CD4-positive, alpha-beta T cell treated with Interleukin-17A for 1 hour (primary cell): Measurements from ENCODE around the gene KIF21B.

Experiments
- DNase-seq: peaks from one replicate; pipeline ENCODE4 v3.0.0-alpha.2; 2020

Gene KIF21B, protein sequence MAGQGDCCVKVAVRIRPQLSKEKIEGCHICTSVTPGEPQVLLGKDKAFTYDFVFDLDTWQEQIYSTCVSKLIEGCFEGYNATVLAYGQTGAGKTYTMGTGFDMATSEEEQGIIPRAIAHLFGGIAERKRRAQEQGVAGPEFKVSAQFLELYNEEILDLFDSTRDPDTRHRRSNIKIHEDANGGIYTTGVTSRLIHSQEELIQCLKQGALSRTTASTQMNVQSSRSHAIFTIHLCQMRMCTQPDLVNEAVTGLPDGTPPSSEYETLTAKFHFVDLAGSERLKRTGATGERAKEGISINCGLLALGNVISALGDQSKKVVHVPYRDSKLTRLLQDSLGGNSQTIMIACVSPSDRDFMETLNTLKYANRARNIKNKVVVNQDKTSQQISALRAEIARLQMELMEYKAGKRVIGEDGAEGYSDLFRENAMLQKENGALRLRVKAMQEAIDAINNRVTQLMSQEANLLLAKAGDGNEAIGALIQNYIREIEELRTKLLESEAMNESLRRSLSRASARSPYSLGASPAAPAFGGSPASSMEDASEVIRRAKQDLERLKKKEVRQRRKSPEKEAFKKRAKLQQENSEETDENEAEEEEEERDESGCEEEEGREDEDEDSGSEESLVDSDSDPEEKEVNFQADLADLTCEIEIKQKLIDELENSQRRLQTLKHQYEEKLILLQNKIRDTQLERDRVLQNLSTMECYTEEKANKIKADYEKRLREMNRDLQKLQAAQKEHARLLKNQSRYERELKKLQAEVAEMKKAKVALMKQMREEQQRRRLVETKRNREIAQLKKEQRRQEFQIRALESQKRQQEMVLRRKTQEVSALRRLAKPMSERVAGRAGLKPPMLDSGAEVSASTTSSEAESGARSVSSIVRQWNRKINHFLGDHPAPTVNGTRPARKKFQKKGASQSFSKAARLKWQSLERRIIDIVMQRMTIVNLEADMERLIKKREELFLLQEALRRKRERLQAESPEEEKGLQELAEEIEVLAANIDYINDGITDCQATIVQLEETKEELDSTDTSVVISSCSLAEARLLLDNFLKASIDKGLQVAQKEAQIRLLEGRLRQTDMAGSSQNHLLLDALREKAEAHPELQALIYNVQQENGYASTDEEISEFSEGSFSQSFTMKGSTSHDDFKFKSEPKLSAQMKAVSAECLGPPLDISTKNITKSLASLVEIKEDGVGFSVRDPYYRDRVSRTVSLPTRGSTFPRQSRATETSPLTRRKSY (N-terminal part only)

DNA sequence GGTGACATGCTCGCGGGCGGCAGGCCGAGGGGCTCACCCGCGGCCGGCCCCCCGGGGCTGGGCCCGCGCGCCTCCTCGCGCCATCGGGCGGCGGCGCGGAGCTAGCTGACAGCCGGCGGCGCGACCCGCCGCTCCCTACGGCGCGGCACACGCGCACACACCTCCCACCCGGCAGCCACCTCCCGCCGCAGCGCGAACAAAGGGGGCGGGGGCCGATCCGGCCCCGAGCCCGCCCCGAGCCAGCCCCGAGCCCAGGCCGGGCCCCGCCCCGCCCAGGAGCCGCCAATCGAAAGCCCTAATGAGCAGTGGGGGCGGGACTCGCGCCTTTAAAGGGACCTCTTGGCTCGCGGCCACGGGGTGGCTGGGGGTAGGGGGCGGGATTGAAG is at the start of gene KIF21B:
Gene KIF21B (minus strand): TSS at position 198 of the 386 bp plus-strand sequence. CDS start 331 bp downstream, outside the sequence.
- DNase-seq = peak; percentile 92

DNA sequence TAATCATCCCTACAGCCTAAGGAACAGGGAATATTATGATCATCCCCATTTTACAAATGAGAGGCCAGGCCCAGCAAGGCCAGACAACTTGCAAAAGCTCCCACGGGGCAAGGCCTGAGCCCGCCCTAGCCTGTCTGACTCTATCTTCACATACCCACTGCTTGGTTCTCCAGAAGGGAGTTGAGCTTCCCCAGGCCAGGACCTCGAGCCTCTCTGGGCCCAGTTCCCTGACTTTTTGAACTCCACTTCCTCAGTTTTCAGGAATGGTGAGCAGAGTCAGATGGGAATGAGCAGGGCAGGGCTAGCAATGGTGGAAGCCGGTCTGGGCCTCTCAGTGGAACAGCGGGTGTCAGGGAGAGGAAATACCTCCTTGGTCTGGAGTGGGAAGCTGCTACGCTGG is 49.4 kb upstream of the KIF21B start:
- no peak for DNase-seq

DNA sequence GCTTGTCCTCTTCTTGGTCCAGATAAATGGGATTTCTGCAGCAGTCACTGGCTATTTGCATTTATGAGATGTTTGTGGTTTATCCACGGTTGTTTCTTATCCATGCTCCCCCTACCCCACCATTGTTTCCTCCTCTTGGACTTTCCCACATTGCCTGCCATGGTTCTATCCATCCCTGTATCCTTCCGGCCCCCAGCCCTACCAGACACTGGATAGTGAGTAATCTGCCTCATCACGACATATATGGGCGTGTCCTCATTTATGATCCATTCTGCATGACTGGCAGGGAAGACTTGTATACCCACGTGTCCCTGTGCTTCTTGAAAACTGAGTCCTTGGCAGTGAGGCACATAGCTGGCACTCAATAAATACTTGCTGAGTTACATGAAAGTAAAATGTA is 48.6 kb upstream of the KIF21B start:
- no peak for DNase-seq

DNA sequence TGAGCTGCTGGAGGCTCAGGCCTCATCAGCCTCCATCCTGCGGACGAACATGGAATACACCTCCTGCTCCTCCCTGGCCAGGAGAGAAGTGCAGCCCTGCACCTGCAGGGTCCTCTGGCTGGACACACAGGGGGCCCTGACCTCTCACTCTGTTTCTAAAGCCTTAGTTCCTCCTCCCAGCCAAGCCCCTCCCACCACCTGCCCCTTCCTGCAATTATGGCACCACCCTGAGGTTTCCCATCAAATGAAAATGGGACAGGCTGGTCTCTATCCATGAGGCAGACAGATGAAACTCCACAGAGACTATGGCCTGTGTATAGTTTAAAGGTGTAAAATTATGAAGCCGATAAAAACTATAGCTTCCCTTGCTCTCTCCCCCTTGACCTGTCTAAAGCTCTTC is 46.1 kb upstream of the KIF21B start:
- DNase-seq = no peak

DNA sequence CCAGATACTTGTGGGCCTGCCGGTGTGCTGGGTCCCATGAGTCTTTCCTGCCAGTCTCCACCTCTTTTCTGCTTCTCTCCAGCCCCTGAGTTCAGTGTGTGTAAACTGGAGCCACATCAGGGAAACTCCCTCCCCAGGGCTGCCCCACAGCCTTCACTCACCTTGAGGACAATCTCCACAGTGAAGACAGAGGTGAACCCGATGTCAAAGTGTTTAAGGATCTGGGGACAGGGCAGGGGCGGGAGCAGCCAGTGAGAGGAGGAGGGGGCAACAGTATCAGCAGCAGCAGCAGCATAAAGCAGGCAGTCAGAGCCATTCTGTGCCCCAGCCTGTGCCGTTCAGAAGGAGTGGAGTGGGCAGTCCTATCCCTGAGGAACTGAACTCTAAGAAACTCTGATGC is 45.5 kb upstream of the KIF21B start:
- DNase-seq = no peak

DNA sequence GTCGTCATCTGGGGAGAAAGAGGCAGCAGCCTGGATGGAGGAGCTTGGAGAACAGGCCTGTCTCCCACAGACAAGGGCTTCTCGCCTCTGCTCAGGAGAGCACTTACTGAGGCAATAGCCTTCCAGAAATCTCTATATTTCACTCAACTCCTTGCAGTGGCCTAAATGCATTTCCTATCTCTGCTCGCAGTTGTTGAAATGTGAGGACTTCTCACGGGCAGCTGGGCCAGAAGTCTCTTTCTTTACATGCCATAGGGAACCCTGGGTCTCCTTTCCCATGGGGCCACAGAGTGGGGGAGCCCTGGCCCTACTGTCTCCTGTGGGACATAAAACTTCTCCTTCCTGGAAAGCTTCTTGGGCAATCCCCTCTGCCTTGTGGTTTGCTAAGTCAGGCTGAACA is 43.5 kb upstream of the KIF21B start:
- DNase-seq = no peak

DNA sequence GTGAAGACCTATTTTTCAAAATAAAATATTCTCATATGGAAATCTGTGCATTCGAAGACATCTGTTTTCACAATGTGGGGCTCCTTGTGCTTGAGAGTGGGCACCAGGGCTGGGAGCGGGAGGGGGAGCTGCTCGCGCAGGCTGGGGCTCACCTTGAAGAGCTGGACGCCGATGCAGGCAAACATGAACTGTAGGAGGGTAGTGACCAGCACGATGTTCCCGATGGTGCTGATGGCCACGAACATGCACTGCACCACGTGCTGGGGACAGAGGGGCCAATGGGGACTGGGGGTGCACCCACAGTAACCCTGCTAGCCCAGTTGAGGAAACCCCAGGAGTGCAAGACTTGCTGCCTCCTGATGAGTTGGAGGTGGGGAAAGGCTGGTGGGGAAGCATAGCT is 42.2 kb upstream of the KIF21B start:
- no peak for DNase-seq

DNA sequence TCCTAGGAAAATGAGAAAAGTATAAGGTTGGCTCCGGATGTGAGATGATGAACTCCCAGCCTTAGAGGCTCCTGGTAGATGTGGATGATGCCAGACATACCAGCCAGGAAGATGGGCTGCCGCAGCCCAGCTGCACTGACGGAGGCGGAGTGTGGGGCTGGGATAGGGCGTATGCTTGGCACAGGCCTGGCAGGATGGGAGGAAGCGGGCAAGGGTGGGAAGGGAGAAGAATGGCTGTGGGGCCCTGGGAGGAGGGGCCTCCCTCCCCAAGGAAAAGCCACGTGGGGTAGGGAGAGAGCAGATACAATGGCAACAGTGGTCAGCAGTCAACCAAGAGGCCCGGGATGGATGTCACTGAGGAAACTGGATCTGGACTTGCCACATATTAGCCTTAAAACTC is 41.3 kb upstream of the KIF21B start:
- DNase-seq = no peak

DNA sequence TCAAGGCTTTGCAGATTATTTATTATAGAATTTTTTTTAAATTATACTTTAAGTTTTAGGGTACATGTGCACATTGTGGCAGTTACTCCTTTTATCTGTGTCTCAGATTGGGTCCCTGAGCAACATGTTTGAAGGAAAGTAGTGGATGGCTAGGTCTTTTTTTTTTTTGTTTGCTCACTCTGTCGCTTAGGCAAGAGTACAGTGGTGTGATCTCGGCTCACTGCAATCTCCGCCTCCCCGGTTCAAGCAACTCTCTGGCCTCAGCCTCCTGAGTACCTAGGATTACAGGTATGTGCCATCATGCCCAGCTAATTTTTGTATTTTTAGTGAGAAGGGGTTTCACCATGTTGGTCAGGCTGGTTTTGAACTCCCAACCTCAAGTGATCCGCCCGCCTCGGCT is 39.6 kb upstream of the KIF21B start:
- no peak for DNase-seq

DNA sequence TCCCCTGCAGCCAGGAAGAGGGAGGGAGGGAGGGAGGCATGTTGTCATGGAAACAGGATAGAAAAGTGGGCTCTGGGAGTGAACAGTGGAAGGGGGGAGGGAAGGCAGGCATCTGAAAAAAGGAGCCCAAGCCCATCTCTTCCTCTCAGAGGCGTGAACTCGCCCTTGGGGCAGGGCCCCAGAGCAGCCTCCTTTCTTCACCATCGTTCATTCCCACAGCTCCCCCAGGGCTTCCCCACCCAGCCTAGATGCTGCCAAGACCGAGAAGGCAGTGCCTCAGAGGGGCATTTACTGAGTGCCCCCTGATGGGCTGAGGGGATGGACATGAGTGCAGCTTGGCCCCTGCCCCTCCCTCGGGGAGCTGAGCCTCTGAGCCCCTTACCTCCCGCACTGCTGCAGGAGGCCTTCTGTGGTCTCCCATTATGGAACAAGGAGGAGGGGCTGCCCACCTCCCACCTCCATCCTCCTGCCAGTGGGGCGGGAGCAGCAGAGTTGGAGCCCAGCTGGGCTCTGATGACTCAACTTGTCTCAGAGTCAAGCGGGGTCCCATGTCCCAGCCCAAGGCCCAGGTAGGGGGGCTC is 39.1 kb upstream of the KIF21B start:
- DNase-seq = no peak

DNA sequence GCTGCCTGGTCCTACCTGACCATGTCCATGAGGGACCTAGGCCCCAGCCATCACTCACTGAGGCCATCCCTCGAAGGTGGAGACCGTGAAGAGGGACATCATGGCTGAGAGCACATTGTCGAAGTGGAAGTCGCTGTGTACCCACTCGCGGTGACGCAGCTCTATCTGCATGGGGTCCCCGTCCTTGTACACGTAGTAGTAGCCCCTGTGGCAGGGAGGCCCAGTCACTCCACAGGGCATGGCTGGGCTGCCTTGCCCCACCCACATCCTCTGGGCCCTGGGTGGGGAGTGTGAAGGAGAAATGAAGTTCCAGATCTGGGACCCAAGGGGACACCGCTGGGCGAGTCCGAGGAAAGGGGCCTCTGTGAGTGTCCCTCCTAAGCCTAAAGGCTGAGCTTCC is 38.4 kb upstream of the KIF21B start:
- DNase-seq = no peak

DNA sequence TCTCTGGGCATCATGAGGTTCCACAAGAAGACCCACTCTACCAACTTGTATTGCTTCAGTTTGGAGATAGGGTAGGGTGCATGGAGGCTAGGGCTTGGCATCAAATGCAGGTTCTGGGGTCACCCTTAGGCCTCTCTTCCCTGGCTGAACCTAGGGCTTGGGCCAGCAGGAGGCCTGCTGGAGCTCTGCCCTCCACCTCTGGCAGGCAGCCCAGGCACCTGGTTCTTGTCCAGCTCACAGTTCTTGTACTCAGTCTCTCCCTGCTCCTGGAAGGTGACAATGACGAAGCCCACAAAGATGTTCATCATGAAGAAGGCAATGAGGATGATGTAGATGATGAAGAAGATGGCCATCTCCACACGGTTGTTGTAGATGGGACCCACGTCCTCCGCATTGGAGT is 37.5 kb upstream of the KIF21B start:
- DNase-seq = no peak

DNA sequence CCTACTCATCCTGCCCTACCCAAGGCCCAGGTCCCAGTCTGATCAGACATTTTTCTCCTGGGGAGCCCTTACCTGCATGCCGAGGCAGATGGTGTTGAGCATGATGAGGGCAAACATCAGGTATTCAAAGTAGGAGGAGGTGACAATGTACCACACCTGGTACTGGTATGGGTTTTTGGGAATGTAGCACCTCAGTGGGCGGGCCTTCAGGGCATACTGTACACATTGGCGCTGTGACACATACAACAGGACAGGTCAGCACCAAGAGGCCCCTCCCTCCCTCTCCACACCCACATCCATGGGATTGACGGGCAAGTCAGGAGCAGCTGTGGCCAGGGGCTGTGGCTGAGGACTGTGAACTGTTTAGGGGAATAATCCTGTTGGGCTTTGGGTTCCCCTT is 37.1 kb upstream of the KIF21B start:
- DNase-seq = no peak

DNA sequence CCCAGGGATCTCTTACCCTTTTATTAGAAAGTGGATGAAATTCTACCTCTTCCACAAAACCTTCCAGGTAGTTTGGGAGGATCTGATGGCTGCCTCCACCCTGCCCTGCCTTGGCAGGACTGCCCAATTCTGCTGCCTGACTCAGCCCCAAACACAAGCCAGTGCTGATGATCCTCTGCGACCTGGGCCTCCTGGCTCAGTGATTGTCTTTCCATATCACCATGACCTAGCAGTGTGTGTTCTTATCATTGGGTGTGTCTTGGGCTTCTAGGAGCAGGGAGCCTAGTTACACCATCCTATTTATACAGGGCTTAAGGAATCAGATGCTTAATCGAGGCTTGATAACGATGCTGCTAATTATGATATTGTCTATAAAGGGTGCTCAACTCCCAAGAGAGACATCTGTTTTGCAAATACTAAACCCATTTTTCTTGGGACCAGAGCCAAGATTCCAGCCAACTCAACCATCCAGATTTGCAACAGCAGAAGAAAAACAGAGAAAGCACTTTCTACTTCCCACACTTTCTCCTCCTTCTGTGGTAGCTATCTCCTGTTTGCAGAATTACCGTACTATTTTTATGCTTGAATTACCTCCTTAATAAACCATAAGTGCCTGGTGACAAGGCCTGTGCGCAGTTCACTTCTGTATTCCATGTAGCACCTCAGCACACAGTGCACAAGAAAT is 36.5 kb upstream of the KIF21B start:
- DNase-seq = no peak

DNA sequence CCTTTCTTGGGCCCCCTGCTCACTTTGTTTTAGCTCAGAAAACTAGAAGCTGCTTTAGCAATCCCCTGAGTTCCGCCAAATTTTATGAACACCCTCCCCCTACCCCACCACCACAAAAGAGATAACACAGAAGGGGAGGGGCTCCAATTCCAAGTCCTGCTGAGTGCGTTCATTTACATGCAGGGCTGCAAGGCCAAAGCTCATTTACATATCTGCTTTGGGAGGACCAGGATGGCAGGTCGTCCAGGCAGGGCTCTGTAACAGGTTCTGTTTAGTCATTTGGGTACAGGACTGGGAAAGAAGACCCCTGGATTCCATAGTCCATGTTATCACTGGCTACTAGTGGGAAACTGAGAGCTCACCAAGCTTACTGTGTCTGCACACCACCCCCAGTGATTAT is 35.9 kb upstream of the KIF21B start:
- no peak for DNase-seq

DNA sequence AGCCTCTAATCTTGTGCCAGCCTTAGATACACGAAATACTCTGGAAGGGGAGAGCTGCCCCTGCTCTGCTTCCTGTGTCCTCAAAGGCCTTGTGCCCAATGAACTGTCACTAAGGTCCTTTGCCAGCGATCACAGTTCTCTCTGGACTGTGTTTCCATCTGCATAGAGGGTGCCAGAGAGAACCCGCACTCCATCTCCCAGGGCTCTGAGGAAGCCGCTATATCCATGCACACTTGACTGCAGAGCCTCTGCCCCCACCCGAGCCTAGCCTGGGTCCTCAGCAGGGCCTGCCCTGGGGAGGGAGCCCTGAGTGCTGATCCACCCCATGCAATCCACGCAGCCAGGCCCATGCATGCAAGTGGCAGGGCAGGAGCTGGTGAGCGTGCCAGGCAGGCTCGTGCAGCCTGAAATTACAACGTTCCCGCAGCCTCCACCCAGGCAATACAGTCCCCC is 30.6 kb upstream of the KIF21B start:
- DNase-seq = no peak

DNA sequence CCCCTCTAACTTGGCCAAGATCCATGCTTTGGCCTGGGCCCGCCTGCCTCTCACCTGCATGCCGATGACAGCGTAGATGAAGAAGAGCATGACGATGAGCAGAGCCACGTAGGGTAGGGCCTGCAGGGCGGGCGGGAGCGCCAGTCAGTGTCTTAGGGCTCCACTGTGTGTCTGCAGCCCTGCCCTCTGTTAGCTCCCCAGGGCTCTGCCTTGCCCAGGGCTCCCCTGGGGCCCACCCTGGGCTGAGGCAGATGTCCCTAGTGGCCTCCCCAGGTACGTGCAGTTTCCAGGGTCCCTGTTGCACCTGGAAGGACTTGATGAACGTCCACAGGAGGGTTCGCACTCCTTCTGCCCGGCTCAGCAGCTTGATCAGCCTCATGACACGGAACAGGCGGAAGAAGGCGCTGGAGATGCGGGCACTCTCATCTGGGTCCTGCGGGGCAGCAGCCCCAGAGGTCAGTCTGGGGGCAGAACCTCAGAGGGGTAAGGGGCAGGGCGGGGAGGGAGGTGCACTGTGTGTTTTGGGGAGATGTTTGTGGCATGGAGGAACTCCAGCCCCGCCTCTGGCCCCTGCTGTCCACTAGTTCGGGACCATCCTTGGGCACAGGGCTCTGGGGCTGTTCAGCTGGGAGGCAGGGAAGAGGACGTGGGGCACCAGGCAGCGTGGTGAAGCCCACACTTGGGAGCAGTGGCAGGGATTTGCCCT is 29.8 kb upstream of the KIF21B start:
- no peak for DNase-seq

DNA sequence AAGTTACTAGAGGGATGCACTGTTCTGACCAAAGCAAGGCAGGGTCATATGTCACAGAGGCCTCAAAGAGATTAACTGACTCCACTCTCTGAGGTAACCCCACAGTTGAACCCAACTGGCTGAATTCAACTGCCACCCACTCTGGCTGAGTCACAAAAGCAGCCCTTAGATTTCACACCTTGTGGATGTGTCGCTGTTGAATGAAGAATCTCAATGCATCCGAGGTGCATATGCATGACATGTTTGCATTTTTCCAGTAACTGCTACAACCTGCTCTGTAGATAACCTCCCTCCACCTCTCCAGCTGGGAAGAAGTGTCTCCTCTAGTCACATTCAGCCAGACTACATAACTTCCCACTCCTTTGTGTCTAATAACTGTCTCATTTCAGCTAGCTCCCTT is 27.9 kb upstream of the KIF21B start:
- no peak for DNase-seq

DNA sequence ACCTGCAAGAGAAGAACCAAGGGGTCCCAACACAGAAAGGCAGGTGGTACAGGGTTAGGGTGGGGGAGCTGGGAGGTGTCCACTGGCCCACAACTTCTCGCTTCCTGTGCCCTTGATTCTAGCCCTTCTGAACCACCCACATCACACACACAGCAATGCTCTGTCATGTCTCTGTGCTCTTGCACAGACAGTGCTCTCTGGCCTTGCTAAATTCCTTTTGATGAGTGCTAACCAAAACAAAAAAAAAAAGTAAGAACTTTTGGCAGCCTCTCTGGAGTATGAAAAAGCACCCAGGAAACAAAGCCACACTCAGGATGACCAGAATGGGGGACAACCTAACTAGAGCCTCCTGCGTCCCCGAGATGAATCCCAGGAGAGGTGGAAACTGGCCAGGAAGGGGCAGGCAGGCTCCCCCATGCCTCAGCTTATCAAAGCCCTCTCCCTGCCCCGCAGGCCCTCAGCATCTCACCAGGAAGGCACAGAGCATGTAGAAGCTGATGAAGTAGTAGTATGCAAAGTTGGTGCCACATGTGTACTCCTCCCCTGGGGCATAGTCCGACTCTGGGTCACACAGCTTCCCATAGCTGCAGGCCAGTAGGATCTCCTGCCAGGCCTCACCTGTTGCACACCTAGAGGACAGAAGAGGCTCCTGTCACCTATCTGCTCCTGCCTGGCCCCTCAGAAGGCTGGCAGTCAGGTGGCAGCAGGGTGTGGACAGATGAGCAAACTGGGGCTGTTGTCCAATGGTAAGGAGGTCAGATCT is 27.2 kb upstream of the KIF21B start:
- no peak for DNase-seq

DNA sequence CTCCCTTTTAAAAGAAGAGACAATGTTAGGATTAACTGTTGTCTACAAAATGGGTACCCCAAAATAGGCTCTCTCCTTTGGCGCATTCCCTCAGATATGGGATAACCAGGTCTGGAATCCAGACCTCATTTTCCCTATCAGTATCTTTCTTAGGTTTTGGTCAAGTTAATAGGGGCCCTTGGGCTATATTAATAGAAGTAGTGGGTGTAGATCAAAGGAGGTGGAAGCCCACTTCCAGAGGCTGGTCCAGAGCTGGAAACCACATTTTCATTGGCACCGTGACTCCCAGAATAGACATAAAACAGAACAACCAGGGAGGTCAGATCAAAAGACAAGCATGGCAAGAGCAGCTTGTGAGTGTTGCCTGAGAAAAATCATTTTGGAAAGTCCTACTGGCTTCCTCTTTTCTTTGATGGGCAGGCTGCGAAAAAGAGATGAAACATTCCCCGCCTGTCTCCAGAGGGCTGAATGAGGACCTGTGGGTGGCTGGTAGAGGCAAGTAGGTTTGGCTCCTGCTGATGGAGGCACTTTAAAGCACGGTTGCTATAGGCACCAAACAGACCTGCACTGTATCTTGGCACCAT is 25.8 kb upstream of the KIF21B start:
- DNase-seq = no peak

DNA sequence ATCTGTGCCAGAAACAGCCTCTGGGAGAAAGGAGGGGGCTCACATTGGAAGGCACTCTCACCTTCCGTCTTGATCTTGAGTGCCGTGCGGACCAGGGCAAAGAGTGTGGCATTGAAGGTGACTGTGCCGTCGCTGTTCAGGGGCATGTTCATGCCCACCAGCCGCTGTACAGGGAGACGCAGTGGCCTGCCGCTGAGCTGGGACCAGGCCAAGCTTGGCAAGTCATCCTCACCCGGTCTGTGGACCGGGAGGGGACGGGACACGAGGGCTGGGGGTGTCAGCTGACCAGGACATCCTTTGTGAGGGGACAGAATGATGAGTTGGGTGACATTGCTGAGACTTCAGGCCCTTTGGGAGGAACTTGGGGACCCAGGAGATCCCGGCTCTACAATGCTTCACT is 25.0 kb upstream of the KIF21B start:
- no peak for DNase-seq
